Measurements from ENCODE around the gene METRN.
"Not testable (repeated sequence)": the region's sequence is repeated elsewhere in the genome, so short reads cannot be mapped to it uniquely, and the experiment has no call there.

Gene METRN

GRCh38 chr16:687499-687898 is 27.4 kb upstream of the METRN start:
- in situ Hi-C loops (cut with MboI; ENCODE audit: low pct_unique_long_range_greater_than_20kb, low sequenced_read_pairs): no loop called here
- DNase-seq: no peak

GRCh38 chr16:689175-689897 is 25.6 kb upstream of the METRN start:
- in situ Hi-C loops (cut with MboI; ENCODE audit: low pct_unique_long_range_greater_than_20kb, low sequenced_read_pairs): no loop called here
- no peak for DNase-seq

GRCh38 chr16:691242-691641 is 23.7 kb upstream of the METRN start:
- DNase-seq; in situ Hi-C loops (cut with MboI; ENCODE audit: low pct_unique_long_range_greater_than_20kb, low sequenced_read_pairs): not testable (repeated sequence)

GRCh38 chr16:692356-693108 is 22.4 kb upstream of the METRN start:
- in situ Hi-C loops (cut with MboI; ENCODE audit: low pct_unique_long_range_greater_than_20kb, low sequenced_read_pairs): no loop called here
- DNase-seq: no peak

GRCh38 chr16:693364-693763 is 21.6 kb upstream of the METRN start:
- no peak for DNase-seq
- in situ Hi-C loops (cut with MboI; ENCODE audit: low pct_unique_long_range_greater_than_20kb, low sequenced_read_pairs): no loop called here

- in situ Hi-C loops (cut with MboI; ENCODE audit: low pct_unique_long_range_greater_than_20kb, low sequenced_read_pairs): no loop called here
- no peak for DNase-seq
Measured at GRCh38 chr16:693766-694165, 21.2 kb upstream of the METRN start.

- DNase-seq: no peak
- in situ Hi-C loops (cut with MboI; ENCODE audit: low pct_unique_long_range_greater_than_20kb, low sequenced_read_pairs): no loop called here
Measured at GRCh38 chr16:694187-694862, 20.6 kb upstream of the METRN start.

- no peak for DNase-seq
- in situ Hi-C loops (cut with MboI; ENCODE audit: low pct_unique_long_range_greater_than_20kb, low sequenced_read_pairs): no loop called here
Measured at GRCh38 chr16:694863-695354, 20.0 kb upstream of the METRN start.

GRCh38 chr16:695355-696089 is 19.4 kb upstream of the METRN start:
- no peak for DNase-seq

GRCh38 chr16:698911-699671 is 15.8 kb upstream of the METRN start:
- in situ Hi-C loops (cut with MboI; ENCODE audit: low pct_unique_long_range_greater_than_20kb, low sequenced_read_pairs): no loop called here
- no peak for DNase-seq

More at GRCh38 chr16:695355-696089, 19.4 kb upstream of the METRN start:
- in situ Hi-C loops (cut with MboI; ENCODE audit: low pct_unique_long_range_greater_than_20kb, low sequenced_read_pairs): no loop called here

GRCh38 chr16:700684-701584 is 14.0 kb upstream of the METRN start:
- in situ Hi-C loops (cut with MboI; ENCODE audit: low pct_unique_long_range_greater_than_20kb, low sequenced_read_pairs): no loop called here
- DNase-seq: no peak

GRCh38 chr16:702341-702740 is 12.6 kb upstream of the METRN start:
- in situ Hi-C loops (cut with MboI; ENCODE audit: low pct_unique_long_range_greater_than_20kb, low sequenced_read_pairs): no loop called here
- no peak for DNase-seq

- in situ Hi-C loops (cut with MboI; ENCODE audit: low pct_unique_long_range_greater_than_20kb, low sequenced_read_pairs): no loop called here
- DNase-seq: no peak
Measured at GRCh38 chr16:703406-703805, 11.5 kb upstream of the METRN start.

- DNase-seq: no peak
- in situ Hi-C loops (cut with MboI; ENCODE audit: low pct_unique_long_range_greater_than_20kb, low sequenced_read_pairs): no loop called here
Measured at GRCh38 chr16:704047-704446, 10.9 kb upstream of the METRN start.

- in situ Hi-C loops (cut with MboI; ENCODE audit: low pct_unique_long_range_greater_than_20kb, low sequenced_read_pairs): no loop called here
- DNase-seq: no peak
Measured at GRCh38 chr16:704552-705380, 10.2 kb upstream of the METRN start.

- in situ Hi-C loops (cut with MboI; ENCODE audit: low pct_unique_long_range_greater_than_20kb, low sequenced_read_pairs): no loop called here
- no peak for DNase-seq
Measured at GRCh38 chr16:705431-706188, 9.3 kb upstream of the METRN start, which contains the start of gene FBXL16. Gene FBXL16, minus strand, starts transcription at chr16:705801. Its CDS starts 8,396 bp downstream, at chr16:697405.
